H1 (cell line): ENCODE measurements around the gene TSFM. TPM values are rescaled to one million over a fixed set of nuclear protein-coding genes. Genes with fewer than 3 reads are reported as not detected.

Source experiments
- BACH1 ChIP-seq: IDR thresholded peaks from 2 replicates; pipeline ENCODE4 v1.6.1; 2012; ENCODE audit warnings: low read length, improper control_type of control experiment
- BCL11A ChIP-seq, 2 experiments: IDR thresholded peaks; one replicate each; pipeline ENCODE4 v1.6.1; 2011; ENCODE audit warnings: low read depth in 2 of 2, low read length in 2 of 2, mild to moderate bottlenecking in 2 of 2
- CEBPB ChIP-seq: IDR thresholded peaks from 2 replicates; pipeline ENCODE4 v1.6.1; 2012; ENCODE audit warnings: low read depth, low read length
- CREB1 ChIP-seq: IDR thresholded peaks from 2 replicates; pipeline ENCODE4 v1.6.1; 2012; ENCODE audit warnings: inconsistent platforms
- EZH2 ChIP-seq: fragments of 200-600 bp; sonication (generic); IDR thresholded peaks from 2 replicates; pipeline ENCODE4 v1.7.1; 2012; ENCODE audit warnings: low read depth, mild to moderate bottlenecking, moderate library complexity, low read length, inconsistent platforms; ENCODE audit not compliant: severe bottlenecking
- HDAC2 ChIP-seq, 2 experiments: fragments of 300-600 bp in 1 of 2; sonication (generic) in 1 of 2; IDR thresholded peaks; 2 replicates each; pipeline ENCODE4 v1.6.1; 2011 to 2012; ENCODE audit warnings: low read depth in 2 of 2, low read length in 2 of 2, mild to moderate bottlenecking in 2 of 2, moderate library complexity in 2 of 2, borderline replicate concordance in 1 of 2, inconsistent platforms in 1 of 2
- JUN ChIP-seq: IDR thresholded peaks from 2 replicates; pipeline ENCODE4 v1.6.1; 2011; ENCODE audit warnings: low read depth, mild to moderate bottlenecking, improper control_type of control experiment, low read length
- JUND ChIP-seq: IDR thresholded peaks from 2 replicates; pipeline ENCODE4 v1.6.1; 2011; ENCODE audit warnings: mild to moderate bottlenecking, improper control_type of control experiment, low read length
- KDM4A ChIP-seq: IDR thresholded peaks from one replicate; pipeline ENCODE4 v1.7.1; 2012; ENCODE audit warnings: low read depth, mild to moderate bottlenecking, moderate library complexity, low read length, inconsistent platforms; ENCODE audit not compliant: severe bottlenecking
- NANOG ChIP-seq: IDR thresholded peaks from 2 replicates; pipeline ENCODE4 v1.6.1; 2011; ENCODE audit warnings: low read length, low read depth, mild to moderate bottlenecking, inconsistent platforms; ENCODE audit not compliant: insufficient read depth, poor library complexity, severe bottlenecking
- POLR2AphosphoS5 ChIP-seq: IDR thresholded peaks from 2 replicates; pipeline ENCODE4 v1.6.1; 2011; ENCODE audit warnings: low read depth, low read length
- POU5F1 ChIP-seq: IDR thresholded peaks from 2 replicates; pipeline ENCODE4 v1.6.1; 2011; ENCODE audit warnings: low read depth, mild to moderate bottlenecking, low read length, moderate library complexity
- RAD21 ChIP-seq, 2 experiments: IDR thresholded peaks in 1 of 2; conservative IDR thresholded peaks in 1 of 2; 2 replicates each; pipeline ENCODE4 v1.6.1; 2011; ENCODE audit warnings: low read depth in 2 of 2, low read length in 2 of 2, improper control_type of control experiment in 1 of 2, inconsistent platforms in 1 of 2, mild to moderate bottlenecking in 1 of 2, moderate library complexity in 1 of 2
- RBBP5 ChIP-seq: IDR thresholded peaks from 2 replicates; pipeline ENCODE4 v1.7.1; 2012; ENCODE audit warnings: low read depth, mild to moderate bottlenecking, inconsistent platforms, low read length, moderate library complexity, borderline replicate concordance
- RFX5 ChIP-seq: IDR thresholded peaks from 2 replicates; pipeline ENCODE4 v1.6.1; 2011; ENCODE audit warnings: low read depth, low read length, improper control_type of control experiment, borderline replicate concordance
- SIRT6 ChIP-seq: IDR thresholded peaks from one replicate; pipeline ENCODE4 v1.7.1; 2012; ENCODE audit warnings: low read length, inconsistent platforms
- SIX5 ChIP-seq: IDR thresholded peaks from 2 replicates; pipeline ENCODE4 v1.6.1; 2011; ENCODE audit warnings: mild to moderate bottlenecking, low read depth, low read length
- SRF ChIP-seq: IDR thresholded peaks from 2 replicates; pipeline ENCODE4 v1.6.1; 2011; ENCODE audit warnings: mild to moderate bottlenecking, low read depth, low read length, moderate library complexity
- TCF12 ChIP-seq: IDR thresholded peaks from 2 replicates; pipeline ENCODE4 v1.6.1; 2011; ENCODE audit warnings: low read depth, mild to moderate bottlenecking, low read length
- TEAD4 ChIP-seq: IDR thresholded peaks from 2 replicates; pipeline ENCODE4 v1.6.1; 2012; ENCODE audit warnings: low read depth, low read length, inconsistent platforms, mixed read lengths
- ZNF274 ChIP-seq: IDR thresholded peaks from 2 replicates; pipeline ENCODE4 v1.7.0; 2012; ENCODE audit warnings: low read length, borderline replicate concordance; ENCODE audit errors: extremely low read depth
- polyA plus RNA-seq, 7 experiments: library from polyadenylated mRNA; depleted of rRNA in 3 of 7; stranded (reverse) in 5 of 7; unstranded in 2 of 7; fragments of >200 nt in 5 of 7; fragments of 200-250 nt in 2 of 7; gene quantifications; 1 replicate in 5 of 7; 2 replicates in 1 of 7; 4 replicates in 1 of 7; pipeline versions ENCODE4 v1.2.1 to v1.2.3, GENCODE V29; 2011 to 2013; ENCODE audit warnings: missing spikeins in 2 of 7, mixed read lengths in 2 of 7
- total RNA-seq: library from RNA; stranded (reverse); fragmentation: NEBNext Ultra II Directional; extraction: Animal tissue kit (Norgen Biotek cat#: 25700); gene quantifications from 2 replicates; pipeline ENCODE4 v1.2.1, GENCODE V29; 2021
- TF ChIP-seq, protein P1 (sequence below): IDR thresholded peaks from 2 replicates; pipeline ENCODE4 v1.6.1; 2012; ENCODE audit warnings: low read length, inconsistent platforms

The TSFM gene
- total and polyA plus RNA-seq, 2 of the 8 experiments (the other 6 are each of a cell fraction or from before 2014, with no cell fraction given) = 17.4 to 49.8 TPM

DNA sequence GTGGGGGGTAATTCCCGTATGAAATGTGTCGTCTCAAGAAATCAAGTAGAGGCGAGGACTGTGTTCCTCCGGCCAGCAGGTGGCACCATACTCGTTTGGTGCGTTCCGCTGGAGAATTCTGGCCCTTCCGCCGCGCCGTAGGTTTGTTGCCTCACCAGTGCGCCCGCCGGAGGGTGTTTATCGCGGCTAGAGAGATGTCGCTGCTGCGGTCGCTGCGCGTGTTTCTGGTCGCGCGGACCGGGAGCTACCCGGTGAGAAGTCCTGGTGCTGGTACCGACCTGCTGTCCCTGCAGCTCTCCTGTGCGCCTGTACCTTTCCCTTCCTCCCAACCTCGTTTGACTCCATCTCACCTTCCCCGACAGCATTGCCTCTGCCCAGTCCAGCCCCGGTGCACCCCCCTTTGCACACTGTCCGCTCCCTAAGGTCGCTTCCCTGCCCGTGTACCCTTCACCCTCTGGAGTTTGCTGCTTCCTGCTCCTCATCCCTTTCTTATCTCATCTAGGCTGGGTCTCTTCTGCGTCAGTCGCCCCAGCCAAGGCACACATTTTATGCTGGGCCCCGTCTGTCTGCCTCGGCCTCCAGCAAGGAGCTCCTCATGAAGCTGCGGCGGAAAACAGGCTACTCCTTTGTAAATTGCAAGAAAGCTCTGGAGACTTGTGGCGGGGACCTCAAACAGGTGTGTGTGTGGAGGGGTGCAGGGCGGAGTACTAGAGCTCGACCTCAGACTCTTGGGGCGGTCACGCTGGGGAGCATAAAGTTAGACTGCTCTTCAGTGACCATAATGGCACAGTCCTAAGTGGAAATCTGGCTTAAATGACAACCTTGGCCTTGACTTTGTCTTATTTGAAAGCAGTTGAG lies at the start of gene TSFM (continued):
- TF ChIP-seq NANOG = no peak
- no peak for TF ChIP-seq POU5F1
- no peak for TF ChIP-seq SIX5
- TF ChIP-seq BCL11A (IDR thresholded peaks at IDR 0.05; ENCODE audit: low read depth in 2 of 2, low read length in 2 of 2) = no peak
- TF ChIP-seq RFX5 = no peak
- 0 out of 2 replicates have a peak, but pooled peaks have one; percentile 3 for TF ChIP-seq JUN
- 0 out of 2 replicates have a peak, but pooled peaks have one; percentile 17 for TF ChIP-seq SRF
- TF ChIP-seq EZH2 = no peak
- TF ChIP-seq JUND = peak; percentile 70; the same call in 1 of the 2 replicates
- no peak for TF ChIP-seq TCF12
- TF ChIP-seq TEAD4 = peak; percentile 78
- no peak for TF ChIP-seq BACH1
- peak; percentile 85 for TF ChIP-seq KDM4A
- TF ChIP-seq, protein P1, sequence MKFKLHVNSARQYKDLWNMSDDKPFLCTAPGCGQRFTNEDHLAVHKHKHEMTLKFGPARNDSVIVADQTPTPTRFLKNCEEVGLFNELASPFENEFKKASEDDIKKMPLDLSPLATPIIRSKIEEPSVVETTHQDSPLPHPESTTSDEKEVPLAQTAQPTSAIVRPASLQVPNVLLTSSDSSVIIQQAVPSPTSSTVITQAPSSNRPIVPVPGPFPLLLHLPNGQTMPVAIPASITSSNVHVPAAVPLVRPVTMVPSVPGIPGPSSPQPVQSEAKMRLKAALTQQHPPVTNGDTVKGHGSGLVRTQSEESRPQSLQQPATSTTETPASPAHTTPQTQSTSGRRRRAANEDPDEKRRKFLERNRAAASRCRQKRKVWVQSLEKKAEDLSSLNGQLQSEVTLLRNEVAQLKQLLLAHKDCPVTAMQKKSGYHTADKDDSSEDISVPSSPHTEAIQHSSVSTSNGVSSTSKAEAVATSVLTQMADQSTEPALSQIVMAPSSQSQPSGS = no peak
- peak; percentile 95 for TF ChIP-seq POLR2AphosphoS5
- peak; percentile 72; the same call in 1 of the 2 replicates for TF ChIP-seq RBBP5
- no peak for TF ChIP-seq HDAC2 (IDR thresholded peaks at IDR 0.05; ENCODE audit: borderline replicate concordance in 1 of 2, low read depth in 2 of 2, low read length in 2 of 2)
- no peak for TF ChIP-seq SIRT6
- peak; percentile 94 for TF ChIP-seq CEBPB
- no peak for TF ChIP-seq ZNF274
- peak in 1 of 2 experiments; percentile 40; a peak in 1 of 4 replicates for TF ChIP-seq RAD21 (IDR thresholded peaks at IDR 0.05 in 1 of 2, conservative IDR thresholded peaks at IDR 0.05 in 1 of 2; ENCODE audit: low read depth in 2 of 2, low read length in 2 of 2)
- TF ChIP-seq CREB1 = peak; percentile 91
